RKO (cell line): ENCODE data around the gene TPX2.
"Not testable (repeated sequence)": the region's sequence is repeated elsewhere in the genome, so short reads cannot be mapped to it uniquely, and the experiment has no call there.

Experiments used
- DNase-seq: peaks from one replicate; pipeline ENCODE4 v3.0.0-alpha.2; 2016; ENCODE audit warnings: low spot score

TPX2 gene

GRCh38 chr20:31811796-31812728 lies 73.0 kb downstream of the TPX2 start:
- no peak for DNase-seq

GRCh38 chr20:31813611-31814010 lies 74.5 kb downstream of the TPX2 start:
- no peak for DNase-seq

- not testable (repeated sequence) for DNase-seq
Measured at GRCh38 chr20:31814142-31814541, 75.1 kb downstream of the TPX2 start.

GRCh38 chr20:31815408-31816188 lies 76.5 kb downstream of the TPX2 start:
- DNase-seq = no peak

- no peak for DNase-seq
Measured at GRCh38 chr20:31816221-31816620, 77.1 kb downstream of the TPX2 start.

- no peak for DNase-seq
Measured at GRCh38 chr20:31817461-31817860, 78.4 kb downstream of the TPX2 start.

- no peak for DNase-seq
Measured at GRCh38 chr20:31818376-31818908, 79.4 kb downstream of the TPX2 start.

- no peak for DNase-seq
Measured at GRCh38 chr20:31819083-31819784, 80.1 kb downstream of the TPX2 start, which contains the start of gene MYLK2. Gene MYLK2, plus strand, starts transcription at chr20:31819356. Its CDS starts 225 bp downstream, at chr20:31819581.

- no peak for DNase-seq
Measured at GRCh38 chr20:31820228-31820627, 81.1 kb downstream of the TPX2 start.

- no peak for DNase-seq
Measured at GRCh38 chr20:31821427-31821826, 82.3 kb downstream of the TPX2 start.

GRCh38 chr20:31822421-31823330 lies 83.6 kb downstream of the TPX2 start:
- DNase-seq = peak; percentile 76

GRCh38 chr20:31823360-31824124 lies 84.5 kb downstream of the TPX2 start:
- no peak for DNase-seq

- no peak for DNase-seq
Measured at GRCh38 chr20:31824125-31824485, 85.0 kb downstream of the TPX2 start.

- no peak for DNase-seq
Measured at GRCh38 chr20:31824554-31825313, 85.6 kb downstream of the TPX2 start.

GRCh38 chr20:31826074-31826473 lies 87.0 kb downstream of the TPX2 start:
- no peak for DNase-seq

GRCh38 chr20:31827059-31827458 lies 88.0 kb downstream of the TPX2 start:
- DNase-seq = no peak

GRCh38 chr20:31828016-31828415 lies 88.9 kb downstream of the TPX2 start:
- DNase-seq = not testable (repeated sequence)

- no peak for DNase-seq
Measured at GRCh38 chr20:31829731-31830130, 90.6 kb downstream of the TPX2 start.

GRCh38 chr20:31830406-31830981 lies 91.4 kb downstream of the TPX2 start:
- DNase-seq = no peak
